Aorta (tissue), 5 donors: ENCODE measurements around the gene SYTL5. TPM values are rescaled to one million over a fixed set of nuclear protein-coding genes. Genes with fewer than 3 reads are reported as not detected.

Source experiments
- ATAC-seq: fragments of 200-7000 bp; cut with Tn5 transposase; one replicate; pipeline ENCODE4 v1.9.1; 2022; ENCODE audit warnings: moderate library complexity; ENCODE audit not compliant: low FRiP score
- DNase-seq, 2 donors: peaks; one replicate each; pipeline ENCODE4 v3.0.0-alpha.2; 2020
- H3K27ac ChIP-seq, 2 donors: one replicate each; pipeline ENCODE4 v1.5.1; 2013; ENCODE audit warnings: low read length in 2 of 2, mild to moderate bottlenecking in 2 of 2, moderate library complexity in 2 of 2, control low read depth in 1 of 2, inconsistent platforms in 1 of 2, low read depth in 1 of 2
- H3K27me3 ChIP-seq, 2 donors: one replicate each; pipeline ENCODE4 v1.6.1; 2013; ENCODE audit warnings: control low read depth in 1 of 2, low read length in 1 of 2, mild to moderate bottlenecking in 1 of 2, moderate library complexity in 1 of 2; ENCODE audit not compliant: insufficient read depth in 2 of 2, control insufficient read depth in 1 of 2
- H3K36me3 ChIP-seq, 2 donors: one replicate each; pipeline ENCODE4 v1.6.1; 2013; ENCODE audit warnings: control low read depth in 1 of 2, low read length in 1 of 2, mild to moderate bottlenecking in 1 of 2; ENCODE audit not compliant: insufficient read depth in 2 of 2, control insufficient read depth in 1 of 2
- H3K4me1 ChIP-seq, 2 donors: one replicate each; pipeline ENCODE4 v1.6.1; 2013; ENCODE audit warnings: low read length in 2 of 2, control low read depth in 1 of 2, mild to moderate bottlenecking in 1 of 2, moderate library complexity in 1 of 2; ENCODE audit not compliant: insufficient read depth in 2 of 2, control insufficient read depth in 1 of 2
- H3K4me3 ChIP-seq, 2 donors: one replicate each; pipeline ENCODE4 v1.5.1; 2013; ENCODE audit warnings: low read length in 2 of 2, control low read depth in 1 of 2, mild to moderate bottlenecking in 1 of 2
- H3K9me3 ChIP-seq: one replicate; pipeline ENCODE4 v1.6.1; 2013; ENCODE audit warnings: mild to moderate bottlenecking, low read length; ENCODE audit not compliant: control insufficient read depth
- WGBS, 2 donors: extraction: QIAGEN DNeasy Blood & Tissue Kit; methylation state at CpG; one replicate each; pipeline ENCODE4 v1.1.7; 2013; 5-methylcytosine and 5-hydroxymethylcytosine counted together
- intact Hi-C, 2 donors: fragments of 100-400 bp; cut with DNase I; formaldehyde crosslinking; loops; one replicate each; pipeline versions ENCODE4 v1.14.2 to v1.15.0; 2022
- polyA plus RNA-seq, 2 donors: library from polyadenylated mRNA; stranded (reverse); fragments of 200-250 nt; gene quantifications; one replicate each; pipeline ENCODE4 v1.2.3, GENCODE V29; 2013
- total RNA-seq, 2 donors: library from RNA; stranded (reverse); fragmentation: NEBNext Ultra II Directional; extraction: Animal tissue kit (Norgen Biotek cat#: 25700); gene quantifications; one replicate each; pipeline ENCODE4 v1.2.1, GENCODE V29; 2021
- donor health status: healthy with polysubstance abuse.
- donor health status: Bipolar disorder and iron deficiency.
- donor health status: DM: no; HTN: no; CAD: no.
- donor health status: DM: no; HTN: no; CAD: no.
- donor health status: DM: yes; HTN: yes; CAD: no.

SYTL5 gene
- total and polyA plus RNA-seq, 4 donors, result 0.18 to 1.8 TPM; not detected in 2

GRCh38 chrX:38095971-38096529 lies 89.7 kb downstream of the SYTL5 start:
- ATAC-seq (no peak), DNase-seq (no peak)
- Histone ChIP-seq H3K27me3 (no peaks in the 10 kb centered on the region), H3K9me3 (no peaks in the 10 kb centered on the region), H3K36me3 (no peaks in the 10 kb centered on the region), H3K4me3 (no peak overlapping the region), H3K27ac (no peak overlapping the region), H3K4me1 (no peaks in the 10 kb centered on the region)
- WGBS, 2 donors, result 63 to 79% methylated on average over 4 of the region's 4 CpGs
- intact Hi-C loops, result no loop called here

GRCh38 chrX:38099688-38100087 lies 93.3 kb downstream of the SYTL5 start:
- intact Hi-C loops, result no loop called here
- ATAC-seq, result no peak
- H3K4me1 ChIP-seq, result no peaks in the 10 kb centered on the region

GRCh38 chrX:38102240-38102639 lies 95.9 kb downstream of the SYTL5 start:
- ATAC-seq, result no peak
- Histone ChIP-seq H3K4me1 (no peaks in the 10 kb centered on the region), H3K9me3 (no peaks in the 10 kb centered on the region), H3K27me3 (no peaks in the 10 kb centered on the region), H3K27ac (no peak overlapping the region), H3K36me3 (no peaks in the 10 kb centered on the region), H3K4me3 (no peak overlapping the region)
- intact Hi-C loops, result no loop called here
- WGBS, 2 donors, result 46 to 64% methylated on average over 2 of the region's 2 CpGs
- DNase-seq, result no peak

More at GRCh38 chrX:38099688-38100087, 93.3 kb downstream of the SYTL5 start:
- Histone ChIP-seq H3K27ac (no peak overlapping the region), H3K27me3 (no peaks in the 10 kb centered on the region), H3K36me3 (no peaks in the 10 kb centered on the region), H3K9me3 (no peaks in the 10 kb centered on the region), H3K4me3 (no peak overlapping the region)
- DNase-seq, result no peak

GRCh38 chrX:38102875-38103274 lies 96.5 kb downstream of the SYTL5 start:
- Histone ChIP-seq H3K4me1 (no peaks in the 10 kb centered on the region), H3K4me3 (no peak overlapping the region), H3K9me3 (no peaks in the 10 kb centered on the region), H3K36me3 (no peaks in the 10 kb centered on the region), H3K27ac (no peak overlapping the region), H3K27me3 (no peaks in the 10 kb centered on the region)
- DNase-seq (no peak), ATAC-seq (no peak)
- intact Hi-C loops, result no loop called here
- 85 to 96% methylated on average over 1 of the region's 1 CpG for WGBS, 2 donors

- 77 to 92% methylated on average over 5 of the region's 5 CpGs for WGBS, 2 donors
- Histone ChIP-seq H3K9me3 (no peaks in the 10 kb centered on the region), H3K27me3 (no peaks in the 10 kb centered on the region), H3K4me3 (no peak overlapping the region), H3K36me3 (no peaks in the 10 kb centered on the region), H3K27ac (no peak overlapping the region), H3K4me1 (peaks cover 0 to 2% of the 10 kb centered on the region in 2 donors)
- intact Hi-C loops, result no loop called here
- no peak for DNase-seq
- no peak for ATAC-seq
These were observed 97.8 kb downstream of the SYTL5 start for GRCh38 chrX:38103857-38104812.

- H3K4me1 ChIP-seq, result peaks cover 0 to 2% of the 10 kb centered on the region in 2 donors
- no peak for DNase-seq
- 64 to 92% methylated on average over 6 of the region's 6 CpGs for WGBS, 2 donors
These were observed 98.9 kb downstream of the SYTL5 start for GRCh38 chrX:38105216-38105725.

GRCh38 chrX:38106991-38107655 lies 100.8 kb downstream of the SYTL5 start:
- Histone ChIP-seq H3K4me1 (peaks cover 0 to 2% of the 10 kb centered on the region in 2 donors), H3K27me3 (no peaks in the 10 kb centered on the region), H3K9me3 (no peaks in the 10 kb centered on the region), H3K27ac (no peak overlapping the region), H3K36me3 (no peaks in the 10 kb centered on the region), H3K4me3 (no peak overlapping the region)
- ATAC-seq (no peak), DNase-seq (no peak)
- intact Hi-C loops, result no loop called here
- 36 to 42% methylated on average over 6 of the region's 6 CpGs for WGBS, 2 donors

More at GRCh38 chrX:38105216-38105725, 98.9 kb downstream of the SYTL5 start:
- Histone ChIP-seq H3K4me3 (no peak overlapping the region), H3K9me3 (no peaks in the 10 kb centered on the region), H3K27ac (no peak overlapping the region), H3K36me3 (no peaks in the 10 kb centered on the region), H3K27me3 (no peaks in the 10 kb centered on the region)
- intact Hi-C loops, result no loop called here
- ATAC-seq, result no peak

GRCh38 chrX:38108364-38108763 lies 102.0 kb downstream of the SYTL5 start:
- 34 to 49% methylated on average over 6 of the region's 6 CpGs for WGBS, 2 donors
- intact Hi-C loops, result no loop called here
- no peak for ATAC-seq

More at GRCh38 chrX:38108364-38108763, 102.0 kb downstream of the SYTL5 start:
- H3K9me3 ChIP-seq, result no peaks in the 10 kb centered on the region
- H3K27ac ChIP-seq, result no peak overlapping the region
- no peaks in the 10 kb centered on the region for H3K36me3 ChIP-seq
- H3K4me1 ChIP-seq, result peaks cover 0 to 2% of the 10 kb centered on the region in 2 donors
- H3K27me3 ChIP-seq, result no peaks in the 10 kb centered on the region
- no peak for DNase-seq
- no peak overlapping the region for H3K4me3 ChIP-seq
